ENCODE measurements around the gene MUC13.

Gene MUC13

DNA sequence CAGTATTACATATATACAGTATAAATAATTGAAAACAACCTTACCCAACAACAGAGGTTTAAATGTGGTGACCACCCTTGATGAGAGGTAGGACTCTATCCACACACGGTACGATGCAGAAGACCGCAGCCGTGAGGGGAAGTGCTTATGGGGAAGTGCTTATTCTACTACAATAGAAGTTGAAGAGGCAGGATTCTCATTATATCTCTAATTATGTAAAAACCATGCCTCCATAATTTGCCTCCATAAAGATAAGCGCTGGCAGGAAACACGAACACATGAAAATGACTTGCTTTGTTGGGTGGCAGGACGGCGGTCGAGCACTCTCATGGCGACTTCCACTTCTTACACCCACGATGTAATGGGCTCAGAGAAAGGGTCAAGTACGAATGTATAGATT, 7.2 kb upstream of the MUC13 start:
- no peak for DNase-seq

DNA sequence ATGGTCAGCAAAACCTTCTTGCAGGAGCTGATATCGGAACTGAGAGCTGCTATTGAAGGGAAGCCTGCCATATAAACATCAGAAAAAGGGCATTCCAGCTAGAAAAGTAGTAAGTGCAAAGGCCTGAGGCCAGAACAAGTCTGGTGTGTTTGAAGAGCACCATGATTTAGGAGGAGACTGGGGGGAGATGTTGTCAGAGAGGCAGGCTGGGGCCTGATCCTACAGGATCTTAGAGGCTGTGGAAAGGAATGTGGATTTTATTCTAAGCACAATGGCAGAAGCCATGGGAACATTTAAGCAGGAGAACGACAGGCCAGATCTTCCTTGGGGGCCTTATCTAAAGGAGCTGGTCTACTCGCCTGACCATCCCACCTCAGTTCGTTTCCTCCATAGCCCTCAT, 5.1 kb upstream of the MUC13 start:
- DNase-seq: no peak

DNA sequence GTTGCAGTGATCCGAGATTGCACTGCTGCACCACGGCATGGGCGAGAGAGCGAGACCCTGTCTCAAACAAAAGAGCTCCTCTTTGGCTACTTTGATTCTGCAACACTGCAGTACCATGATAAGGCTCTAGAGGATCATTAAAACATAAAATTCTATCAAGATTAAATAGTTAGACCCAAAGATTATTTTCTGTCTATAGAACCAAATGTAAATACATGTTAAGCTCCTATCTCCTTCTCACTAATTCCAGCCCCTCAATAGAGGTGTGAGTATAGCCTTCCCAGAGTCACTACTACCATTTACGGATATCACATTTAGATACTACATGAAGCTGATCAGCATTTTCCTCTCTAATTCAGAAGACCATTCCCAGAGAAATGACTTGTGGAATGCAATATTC, 4.3 kb upstream of the MUC13 start:
- DNase-seq: no peak

DNA sequence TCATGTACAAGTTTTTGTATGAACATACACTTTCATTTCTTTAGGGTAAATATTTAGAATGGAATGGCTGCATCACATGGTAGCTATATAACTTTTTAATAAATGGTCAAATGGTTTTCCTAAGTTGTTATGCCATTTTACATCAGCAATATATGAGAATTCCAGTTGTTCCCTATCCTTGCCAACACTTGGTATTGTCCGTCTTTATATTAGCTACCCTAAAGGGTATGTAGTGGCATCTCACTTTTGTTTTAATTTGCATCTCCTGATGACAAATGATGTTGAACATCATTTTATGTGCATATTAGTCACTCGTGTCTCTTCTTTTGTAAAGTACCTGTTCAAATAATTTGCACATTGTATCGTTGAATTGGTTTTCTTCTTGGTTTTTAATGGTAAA, 2.5 kb upstream of the MUC13 start:
- no peak for DNase-seq

DNA sequence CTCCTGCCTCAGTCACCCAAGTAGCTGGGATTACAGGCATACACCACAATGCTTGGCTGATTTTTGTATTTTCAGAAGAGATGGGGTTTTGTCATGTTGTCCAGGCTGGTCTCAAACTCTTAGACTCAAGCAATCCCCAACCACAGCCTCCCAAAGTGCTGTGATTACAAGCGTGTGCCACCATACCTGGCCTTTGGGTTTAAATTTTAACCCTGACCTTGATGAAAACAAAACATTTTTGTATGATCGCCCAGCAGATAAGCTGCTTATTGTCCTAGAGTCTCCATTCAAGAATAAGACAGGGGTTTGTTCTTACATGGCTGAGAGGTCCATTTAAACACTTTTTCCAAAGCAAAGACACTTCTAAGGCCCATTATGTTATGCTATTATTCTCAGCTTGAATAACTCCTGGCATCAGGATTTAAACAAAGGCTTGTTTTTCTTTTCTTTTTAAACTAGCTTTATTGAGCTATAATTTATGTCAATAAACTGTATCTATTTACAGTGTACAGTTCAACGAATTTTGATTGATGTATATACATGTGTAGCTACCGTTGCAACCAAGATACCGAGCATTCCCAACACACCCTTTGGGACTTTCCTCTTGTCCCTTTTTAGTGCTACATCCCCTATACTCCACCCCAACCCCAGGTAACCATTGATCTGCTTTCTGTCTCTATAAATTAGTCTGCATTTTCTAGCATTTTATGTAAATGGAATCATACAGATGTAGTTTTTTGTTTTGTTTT, 1.4 kb upstream of the MUC13 start:
- DNase-seq: no peak

DNA sequence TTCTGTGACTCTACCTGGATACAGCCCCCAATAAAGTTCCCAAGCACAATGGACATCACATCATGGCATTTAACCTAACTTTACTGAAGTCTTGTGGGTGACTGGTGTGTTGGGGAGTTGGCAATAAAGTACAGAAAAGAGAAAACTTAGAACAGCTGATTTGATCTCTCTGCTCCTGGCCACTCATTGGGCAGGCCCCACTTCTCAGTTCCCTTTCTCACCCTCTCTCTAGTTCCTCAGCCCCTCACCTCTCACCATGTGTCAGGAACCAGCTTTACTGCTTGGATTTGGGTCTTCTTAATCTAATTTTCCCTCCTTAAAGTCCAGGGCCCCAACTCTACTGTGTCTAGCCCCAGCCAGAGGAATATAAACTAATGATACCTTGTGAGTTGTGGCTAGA, 713 bp upstream of the MUC13 start:
- DNase-seq: no peak

DNA sequence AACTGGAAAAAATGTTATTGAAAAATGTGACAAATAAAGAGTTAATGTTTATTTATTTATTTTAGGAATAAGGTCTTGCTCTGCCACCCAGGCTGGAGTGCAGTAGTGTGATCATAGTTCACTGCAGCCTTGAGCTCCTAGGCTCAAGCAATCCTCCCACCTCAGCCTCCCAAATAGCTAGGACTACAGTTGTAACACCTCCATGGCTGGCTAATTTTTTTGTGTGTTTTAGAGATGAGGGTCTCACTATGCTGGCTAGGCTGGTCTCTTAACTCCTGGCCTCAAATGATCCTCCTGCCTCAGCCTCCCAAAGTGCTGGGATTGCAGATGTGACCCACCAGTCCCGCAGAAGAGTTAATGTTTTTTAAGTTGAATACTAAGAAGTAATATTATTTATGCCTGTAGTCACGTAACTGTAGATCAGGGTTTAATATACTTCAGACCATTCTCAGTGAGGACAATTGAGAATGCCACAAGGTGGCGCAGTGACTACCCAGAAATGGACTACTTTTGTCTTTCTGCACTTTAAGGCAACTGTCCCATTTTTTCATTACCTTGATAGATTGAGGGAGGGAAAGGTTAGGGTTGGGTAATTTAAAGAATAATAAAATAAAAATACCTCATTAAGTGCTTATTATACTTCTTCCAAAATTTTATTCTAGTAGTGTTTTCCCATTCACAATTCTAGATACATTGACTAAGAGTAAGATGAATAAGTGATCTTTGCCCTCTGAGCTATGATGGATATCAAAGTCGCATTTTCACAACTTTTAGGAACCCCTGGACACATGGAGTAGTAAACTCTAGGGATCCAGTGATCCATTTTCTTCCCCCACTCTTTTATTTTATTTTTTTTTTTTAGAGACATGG, 6.0 kb downstream of the MUC13 start:
- DNase-seq: peak; percentile 62

DNA sequence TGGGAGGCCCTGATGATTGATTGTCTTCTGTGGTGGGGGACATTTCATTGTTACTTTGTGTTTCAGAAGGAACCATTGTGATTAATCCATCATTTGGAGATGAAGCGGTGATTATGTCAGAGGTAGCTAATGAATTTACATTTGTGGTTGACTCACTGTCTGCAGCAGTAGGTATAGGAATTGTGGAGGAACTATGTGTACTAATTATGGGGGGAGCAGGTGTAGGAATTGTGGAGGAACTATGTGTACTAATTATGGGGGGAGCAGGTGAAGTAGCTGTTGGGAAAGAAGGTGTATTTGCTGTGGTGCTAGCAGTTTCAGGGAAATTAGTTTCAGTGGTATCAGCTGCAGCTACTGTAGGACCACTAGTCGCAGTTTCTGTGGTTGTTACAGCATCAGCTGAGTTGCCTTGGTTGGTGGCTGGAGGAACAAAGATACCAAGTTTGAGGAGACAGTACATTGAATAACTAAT, 6.9 kb downstream of the MUC13 start:
- no peak for DNase-seq

DNA sequence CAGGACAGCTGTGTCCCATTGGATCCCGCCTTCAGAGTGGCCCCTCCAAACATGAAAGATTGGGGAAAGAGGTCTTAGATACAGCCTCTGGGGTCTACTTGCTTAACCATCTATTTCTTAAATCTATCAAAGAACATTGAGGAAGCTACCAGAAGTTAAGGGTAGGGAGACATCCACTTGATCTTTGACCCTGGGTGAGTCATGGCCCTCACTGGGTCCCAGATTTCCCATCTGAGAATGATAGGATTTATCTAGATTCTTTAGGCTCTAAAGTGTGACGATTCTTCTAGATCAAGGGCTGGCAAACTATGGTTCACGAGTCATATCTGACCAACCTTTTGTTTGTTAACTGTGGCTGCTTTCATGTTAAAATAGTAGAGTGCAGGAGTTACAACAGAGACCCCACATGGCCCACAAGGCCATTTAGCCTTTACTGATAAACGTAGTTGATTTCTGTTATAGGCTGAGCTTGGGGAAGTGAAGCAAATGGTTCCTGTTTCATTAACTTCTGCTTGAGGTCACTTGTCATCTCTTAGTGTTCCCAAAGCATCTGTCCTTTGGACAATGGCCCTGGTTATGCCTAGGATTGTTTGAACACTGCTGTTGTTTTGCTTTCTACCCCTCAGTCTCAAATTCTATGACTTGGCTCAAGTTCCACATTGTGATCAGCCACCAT, 8.0 kb downstream of the MUC13 start:
- DNase-seq: no peak

DNA sequence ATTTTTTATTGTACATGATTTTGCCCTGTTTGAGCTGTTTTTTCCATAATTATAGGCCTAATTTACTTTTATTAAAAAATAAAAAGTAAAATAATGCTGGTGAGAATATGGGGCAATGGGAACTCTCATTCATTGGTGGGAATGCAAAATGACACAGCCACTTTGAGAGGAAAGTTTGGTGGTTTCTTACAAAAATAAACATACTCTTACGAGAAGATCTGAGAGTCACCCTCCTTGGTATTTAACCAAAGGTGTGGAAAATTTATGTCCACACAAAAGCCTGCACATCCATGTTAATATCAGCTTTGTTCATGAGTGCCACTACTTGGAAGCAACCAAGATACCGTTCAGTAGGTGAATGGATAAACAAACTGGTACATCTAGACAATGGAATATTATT, 9.8 kb downstream of the MUC13 start:
- DNase-seq: no peak

DNA sequence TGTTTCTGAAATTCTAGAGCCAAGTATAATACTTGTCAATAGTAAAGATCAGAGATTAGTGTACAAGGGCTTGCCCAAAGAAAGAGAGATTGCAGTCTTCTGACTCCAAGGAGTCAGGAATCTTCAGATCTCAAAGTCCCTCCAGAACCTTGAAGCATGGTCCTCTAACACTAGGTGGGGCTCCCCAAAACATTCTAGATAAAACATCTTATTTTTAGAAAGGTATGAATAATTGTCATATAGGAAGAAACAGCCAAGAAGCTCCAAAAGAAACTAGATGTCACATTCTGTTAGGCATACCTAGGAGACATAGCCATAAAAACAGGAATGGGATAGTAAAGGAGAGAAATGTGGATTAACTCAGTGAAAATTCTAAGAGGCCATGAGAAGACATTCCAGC, 10.7 kb downstream of the MUC13 start:
- DNase-seq: no peak

DNA sequence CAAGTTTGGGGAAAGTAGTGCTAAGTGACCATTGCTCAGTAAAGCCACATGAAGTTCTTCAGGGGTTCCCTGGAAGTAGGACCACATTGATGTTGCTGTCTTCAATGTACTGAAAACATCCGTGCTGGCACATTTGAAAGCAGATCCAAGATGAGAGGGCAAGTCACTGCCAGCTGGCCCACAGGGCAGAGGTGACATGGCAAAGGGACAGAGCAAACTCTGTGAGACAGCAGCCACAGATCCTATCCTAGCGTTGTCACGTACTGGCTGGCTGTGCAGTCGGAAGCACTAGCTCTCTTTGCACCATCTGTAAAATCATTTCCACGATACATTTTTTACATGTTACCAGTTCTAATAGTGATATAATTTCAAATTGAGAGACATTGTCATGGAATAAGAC, 13.8 kb downstream of the MUC13 start:
- DNase-seq: no peak

DNA sequence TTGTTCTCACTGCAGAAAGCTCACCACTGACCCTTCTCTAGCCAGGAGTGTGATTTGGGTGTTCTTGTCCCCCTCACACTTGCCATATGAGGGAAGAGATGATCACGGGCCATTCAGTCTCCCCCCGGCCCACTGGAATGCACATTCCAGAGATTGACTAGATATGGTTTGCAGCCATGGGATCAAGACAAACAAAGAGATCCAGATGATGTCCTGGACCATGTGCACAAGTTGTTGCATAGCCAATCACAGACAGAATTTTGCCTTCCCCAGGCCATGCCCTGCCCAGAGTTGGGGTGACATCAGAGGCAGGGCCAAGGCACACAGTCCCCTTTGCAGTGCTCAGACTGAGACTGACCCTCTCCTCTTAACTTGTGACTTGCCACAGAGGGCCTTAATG, 14.8 kb downstream of the MUC13 start:
- no peak for DNase-seq

DNA sequence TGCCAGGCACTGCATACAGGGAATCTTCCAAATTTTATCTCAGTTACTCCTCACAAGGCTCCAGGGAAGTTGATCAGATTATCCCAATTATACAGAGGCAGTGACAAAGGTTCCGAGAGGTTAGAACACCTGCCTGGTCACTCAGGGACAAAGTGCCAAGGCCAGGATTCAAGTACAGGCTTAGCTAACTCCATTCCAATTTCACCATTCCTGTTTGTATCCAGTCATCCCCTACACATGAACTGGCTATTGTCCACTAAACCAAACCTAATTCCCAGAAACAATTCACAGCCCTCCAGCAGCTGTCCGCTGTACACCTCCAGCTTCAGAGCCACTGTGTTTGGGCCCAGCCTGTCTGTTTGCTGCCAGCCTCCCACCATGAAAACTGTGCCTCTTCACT, 16.0 kb downstream of the MUC13 start:
- DNase-seq: no peak

DNA sequence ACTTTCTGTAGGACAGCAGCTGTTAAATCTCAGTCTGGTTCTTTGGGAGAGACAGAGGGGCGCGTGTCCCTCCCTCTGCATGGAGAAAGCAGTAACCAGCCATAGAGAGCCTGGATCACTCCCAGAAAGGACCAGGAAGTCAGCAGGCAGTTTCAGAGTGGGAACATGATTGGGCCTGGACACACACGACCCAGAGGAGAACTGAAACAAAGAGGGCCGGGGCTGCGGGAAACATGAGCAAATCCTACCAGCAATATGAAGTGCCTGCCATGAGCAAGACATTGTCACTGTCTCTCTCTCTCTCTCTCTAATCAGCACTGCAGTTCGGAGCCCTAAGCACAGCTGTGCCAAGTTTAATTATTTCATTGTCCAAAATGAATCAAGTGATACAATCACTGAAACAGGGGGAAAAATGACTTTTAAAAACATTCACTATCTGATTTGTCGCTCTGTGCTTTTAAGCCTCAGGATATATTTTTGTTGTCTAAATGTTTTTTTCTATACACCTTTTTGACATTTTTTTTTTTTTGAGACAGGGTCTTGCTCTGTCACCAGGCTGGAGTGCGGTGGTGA, 17.6 kb downstream of the MUC13 start:
- no peak for DNase-seq

DNA sequence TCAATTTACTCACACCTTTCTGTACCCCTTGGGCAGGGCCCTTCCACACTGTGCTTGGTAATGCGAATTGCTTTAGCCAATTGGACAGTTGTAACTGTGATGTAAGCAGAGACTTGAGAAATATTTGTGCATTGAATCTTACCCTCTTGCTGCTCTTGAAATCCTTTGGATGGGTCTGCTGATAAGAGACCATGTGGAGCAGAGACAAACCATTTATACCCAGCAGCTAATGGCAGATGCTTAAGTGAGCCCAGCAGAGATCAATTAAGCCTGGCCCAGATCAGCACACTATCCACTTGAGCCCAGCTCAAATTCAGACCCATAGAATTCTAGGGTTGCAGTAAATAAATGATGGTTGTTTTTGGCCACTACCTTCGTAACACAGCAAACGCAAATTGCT, 19.3 kb downstream of the MUC13 start:
- DNase-seq: no peak

DNA sequence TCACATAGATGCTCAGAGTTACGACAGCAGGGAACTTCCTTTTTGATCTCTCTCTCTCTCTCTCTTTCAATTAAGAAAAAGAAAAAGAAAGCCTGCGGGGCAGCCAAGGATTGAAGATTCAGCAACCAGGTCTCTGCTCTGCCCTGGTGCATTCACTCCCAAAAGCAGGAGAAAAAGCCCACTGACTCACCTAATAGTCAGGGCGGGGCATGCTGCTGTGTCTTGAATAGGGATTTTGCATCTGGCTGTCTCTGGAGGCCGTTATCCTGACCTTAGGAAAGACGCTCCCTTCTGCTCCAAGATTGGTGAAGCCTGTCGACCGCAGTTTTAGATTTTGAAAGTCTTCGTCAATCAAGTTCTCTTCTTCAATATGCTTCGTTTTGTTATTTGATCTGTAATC, 26.6 kb downstream of the MUC13 start:
- DNase-seq: no peak

DNA sequence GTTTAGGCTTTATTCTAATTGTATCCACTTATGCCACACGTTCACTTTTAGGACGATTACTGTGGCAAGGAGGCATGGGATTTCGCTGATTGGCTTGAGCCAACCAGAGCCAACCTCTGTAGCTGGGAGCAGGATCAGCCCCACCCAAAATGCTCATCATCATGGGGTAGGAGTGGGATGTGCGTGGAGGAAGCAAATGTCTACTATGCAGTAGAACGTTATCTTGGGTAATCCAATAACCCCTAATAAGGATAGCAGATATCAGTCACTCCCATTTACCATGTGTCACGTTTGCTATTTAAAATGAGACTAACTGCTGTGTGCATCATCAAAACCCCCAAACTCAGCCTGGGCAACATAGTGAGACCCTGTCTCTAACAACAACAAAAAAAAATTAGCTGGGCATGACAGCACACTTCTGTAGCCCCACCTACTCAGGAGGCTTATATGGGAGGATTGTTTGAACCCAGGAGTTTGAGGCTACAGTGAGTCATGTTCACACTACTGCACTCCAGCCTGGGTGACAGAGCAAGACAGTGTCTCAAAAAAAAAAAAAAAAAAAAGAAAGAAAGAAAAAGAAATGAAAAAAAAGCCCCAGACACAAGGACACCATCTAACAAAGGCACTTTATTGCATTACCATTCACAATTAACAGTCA, 29.6 kb downstream of the MUC13 start:
- no peak for DNase-seq

DNA sequence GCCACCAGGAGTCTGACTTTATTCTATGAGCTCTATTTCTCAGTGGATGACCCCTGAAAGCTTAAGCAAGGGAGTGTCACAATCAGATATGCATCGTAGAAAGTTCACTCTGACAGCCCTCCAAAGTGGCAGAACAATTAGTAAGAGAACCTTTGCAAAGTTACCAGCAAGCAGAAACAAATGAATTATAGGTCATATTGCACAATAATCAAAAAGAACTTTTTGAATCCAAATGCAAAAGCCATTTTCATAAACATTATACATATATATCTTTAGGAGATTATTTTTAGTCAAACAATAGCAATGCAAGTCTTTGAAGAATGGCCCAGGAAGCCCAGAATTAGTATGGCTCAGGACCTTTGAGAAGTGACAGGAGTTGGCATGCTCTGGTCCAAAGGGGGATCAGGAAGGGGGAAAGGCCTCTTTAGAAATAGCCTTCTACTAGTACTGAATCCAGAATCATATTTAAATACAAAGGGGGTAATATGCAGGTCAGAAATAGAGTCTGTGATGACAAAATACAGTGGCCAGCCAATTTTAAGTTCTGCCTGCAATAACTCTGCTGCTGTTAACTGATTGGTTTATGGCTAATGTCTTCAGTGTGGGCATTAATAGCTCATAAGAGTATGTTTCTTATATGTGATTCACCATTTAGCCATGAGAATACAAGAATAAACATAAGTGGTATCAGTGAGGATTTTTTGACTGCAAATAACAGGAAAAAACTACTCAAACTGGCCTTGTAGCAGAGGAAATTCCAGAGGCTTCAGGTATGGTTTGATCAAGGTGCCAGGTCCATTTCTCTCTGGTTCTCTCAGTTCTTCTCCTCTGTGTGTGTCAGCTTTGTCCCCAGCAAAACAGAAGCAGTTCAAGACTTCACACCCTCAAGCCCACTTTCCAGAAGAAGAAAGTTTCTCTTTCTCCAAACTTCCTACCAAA, 30.4 kb downstream of the MUC13 start:
- no peak for DNase-seq

DNA sequence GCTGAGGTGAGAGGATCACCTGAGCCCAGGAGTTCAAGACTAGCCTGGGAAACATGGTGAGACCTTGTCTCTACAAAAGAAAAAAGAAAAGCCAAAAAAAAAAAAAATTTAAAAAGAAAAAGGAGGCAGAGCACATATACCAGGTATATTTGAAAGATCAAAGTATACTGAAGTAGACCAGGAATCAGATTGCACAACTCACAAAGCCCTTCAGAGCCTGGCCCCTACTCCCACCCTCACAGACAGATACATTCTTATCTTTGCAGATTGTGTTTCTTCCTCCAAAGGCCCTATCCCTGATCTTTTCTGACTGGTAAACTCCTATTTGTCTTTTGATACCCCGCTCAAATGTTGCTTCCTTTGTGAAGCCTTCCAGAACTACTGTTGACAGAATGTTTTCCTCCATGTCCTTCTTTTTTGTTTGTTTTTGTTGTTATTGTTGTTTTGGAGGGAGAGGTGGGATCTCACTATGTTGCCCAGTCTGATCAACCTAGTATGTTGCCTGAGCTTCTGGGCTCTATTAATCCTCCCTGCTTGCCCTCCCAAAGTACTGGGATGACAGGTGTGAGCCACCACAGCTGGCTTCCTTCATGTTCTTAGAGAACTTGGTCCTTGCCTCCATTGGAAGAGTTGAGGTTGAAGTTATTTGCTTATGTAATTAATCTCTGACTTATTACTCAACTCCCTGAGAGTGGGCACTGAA, 37.6 kb downstream of the MUC13 start:
- DNase-seq: no peak

DNA sequence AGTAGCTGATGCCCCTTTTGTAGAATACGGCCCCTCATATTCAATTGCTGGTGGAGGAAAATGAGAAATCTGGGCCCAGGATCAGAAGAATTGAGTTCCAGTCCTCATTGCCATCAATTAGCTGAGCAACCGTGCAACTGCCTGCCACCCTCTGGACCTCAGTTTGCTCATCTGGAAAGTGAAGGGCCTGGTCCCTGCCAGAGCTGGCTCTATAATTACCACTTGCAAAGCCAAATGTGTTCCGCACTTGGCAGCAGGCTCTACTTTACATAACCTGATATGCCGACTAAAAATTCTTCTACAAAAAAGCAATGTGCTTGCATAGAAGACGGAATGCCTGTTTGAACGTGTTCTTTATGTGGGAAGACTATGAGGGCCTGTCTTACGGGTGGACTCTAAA, 38.8 kb downstream of the MUC13 start:
- DNase-seq: no peak

All from CD4-positive, alpha-beta T cell treated with Interleukin-17A for 1 hour (primary cell).